Colon (tissue), 2 donors: ENCODE results near the gene ZMYND12.

Source experiments
- FAIRE-seq: peaks from 2 replicates; lab custom pipeline; 2012; peaks lifted over from hg19 to GRCh38; lab: Jason Lieb, UNC
- donor health status: control.
- donor health status: control.

Gene ZMYND12

DNA sequence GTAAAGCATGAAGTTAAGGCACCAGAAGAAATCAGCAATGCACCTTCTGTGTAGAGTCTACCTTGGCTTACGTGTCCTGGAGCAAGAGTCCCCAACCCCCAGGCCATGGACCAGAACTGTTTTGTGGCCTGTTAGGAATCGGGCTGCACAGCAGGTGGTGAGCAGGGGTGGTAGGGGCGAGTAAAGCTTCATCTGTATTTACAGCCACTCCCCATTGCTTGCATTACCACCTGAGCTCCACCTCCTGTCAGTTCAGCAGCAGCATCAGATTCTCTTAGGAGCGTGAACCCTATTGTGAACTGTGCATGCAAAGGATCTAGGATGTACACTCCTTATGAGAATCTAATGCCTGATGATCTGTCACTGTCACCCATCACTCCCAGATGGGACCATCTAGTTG is 21.5 kb downstream of the ZMYND12 start:
- no peak for FAIRE-seq

GRCh38 chr1:42433369-42433768 is 22.5 kb downstream of the ZMYND12 start:
- FAIRE-seq, result no peak

- FAIRE-seq, result no peak
Measured at GRCh38 chr1:42432714-42433113, 23.1 kb downstream of the ZMYND12 start.

- FAIRE-seq, result no peak
Measured at GRCh38 chr1:42431514-42431913, 24.3 kb downstream of the ZMYND12 start.

DNA sequence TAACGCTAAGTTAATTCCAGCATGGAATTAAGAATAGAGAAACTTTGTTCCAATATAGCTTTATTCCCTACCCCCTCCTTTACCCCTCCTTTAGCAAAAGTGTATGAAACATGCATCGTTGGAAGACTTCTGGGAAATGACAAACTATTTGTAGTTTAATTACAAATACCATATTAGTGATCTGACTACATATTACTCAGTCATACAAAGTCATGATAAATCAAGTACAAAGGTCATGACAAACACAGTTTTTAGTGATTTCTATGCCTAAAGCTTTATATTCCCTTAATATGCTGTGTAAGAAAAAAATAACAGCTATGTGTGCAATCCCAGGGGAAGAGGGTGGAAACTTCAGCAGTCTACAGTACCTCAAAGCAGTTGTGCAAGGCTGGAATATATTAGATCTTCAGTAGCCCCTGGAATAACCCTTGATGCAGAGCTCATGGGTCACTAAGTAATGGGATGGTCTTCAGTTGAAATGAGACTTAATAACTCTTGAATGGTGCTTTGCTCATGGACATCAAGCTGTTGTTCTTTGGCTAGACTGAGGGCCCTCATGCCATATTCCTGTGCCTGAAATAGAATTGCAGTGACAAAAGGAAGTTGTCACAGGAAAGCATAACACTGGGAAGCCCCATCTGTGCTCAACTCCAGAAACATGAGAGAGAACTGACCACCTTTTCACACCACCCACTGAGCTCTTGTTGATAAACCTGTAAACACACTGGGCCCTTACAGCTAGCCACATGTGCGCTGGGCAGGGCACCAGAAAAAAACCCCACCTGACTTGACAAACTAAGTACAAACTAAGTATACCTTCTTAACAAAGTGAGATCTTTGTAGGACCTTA is 25.3 kb downstream of the ZMYND12 start:
- no peak for FAIRE-seq

- no peak for FAIRE-seq
Measured at GRCh38 chr1:42429603-42430002, 26.2 kb downstream of the ZMYND12 start.

GRCh38 chr1:42427240-42427639 is 28.6 kb downstream of the ZMYND12 start:
- no peak for FAIRE-seq

- no peak for FAIRE-seq
Measured at GRCh38 chr1:42424201-42424600, 31.6 kb downstream of the ZMYND12 start.

GRCh38 chr1:42423681-42424080 is 32.1 kb downstream of the ZMYND12 start:
- FAIRE-seq, result no peak

DNA sequence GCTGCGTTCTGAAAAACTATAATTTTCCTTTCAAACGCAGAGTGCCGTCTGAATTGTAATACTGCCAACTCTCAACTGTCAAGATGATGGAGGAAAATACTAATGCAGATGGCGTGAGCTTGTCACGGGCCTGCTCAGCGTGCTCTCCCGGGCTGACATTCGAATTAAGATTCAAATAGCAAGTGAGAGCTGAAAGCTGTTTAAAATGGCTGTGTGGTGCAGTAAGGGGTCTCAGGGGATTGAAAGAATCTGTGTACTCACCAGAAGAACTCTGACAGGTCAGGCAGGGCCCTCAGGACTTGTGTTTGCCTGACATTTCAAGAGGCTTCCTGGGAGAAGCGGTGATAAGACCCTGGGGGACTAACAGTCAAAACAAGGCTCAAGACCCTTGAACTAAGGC is 33.1 kb downstream of the ZMYND12 start:
- FAIRE-seq, result no peak

GRCh38 chr1:42420911-42421585 is 34.8 kb downstream of the ZMYND12 start:
- FAIRE-seq, result no peak

DNA sequence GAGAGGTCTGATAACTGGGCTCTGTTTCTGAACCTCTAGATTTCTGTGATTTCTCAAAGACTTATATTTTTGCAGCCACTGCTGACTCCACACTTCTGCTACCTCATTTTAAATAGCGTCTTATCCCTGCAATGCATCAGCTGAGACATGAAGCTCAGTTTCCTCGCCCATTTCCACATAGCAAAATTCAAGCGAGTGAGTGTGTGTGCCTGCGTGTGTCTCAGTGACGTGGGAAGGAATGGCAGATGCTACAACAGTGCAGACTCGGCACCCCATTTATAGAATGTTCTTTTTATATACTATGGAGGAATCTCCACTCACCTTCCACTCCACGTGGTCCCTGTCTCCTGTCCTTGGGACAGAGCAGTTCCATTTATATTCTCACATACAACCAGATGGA is 35.7 kb downstream of the ZMYND12 start:
- no peak for FAIRE-seq

- FAIRE-seq, result no peak
Measured at GRCh38 chr1:42419126-42419821, 36.5 kb downstream of the ZMYND12 start.

DNA sequence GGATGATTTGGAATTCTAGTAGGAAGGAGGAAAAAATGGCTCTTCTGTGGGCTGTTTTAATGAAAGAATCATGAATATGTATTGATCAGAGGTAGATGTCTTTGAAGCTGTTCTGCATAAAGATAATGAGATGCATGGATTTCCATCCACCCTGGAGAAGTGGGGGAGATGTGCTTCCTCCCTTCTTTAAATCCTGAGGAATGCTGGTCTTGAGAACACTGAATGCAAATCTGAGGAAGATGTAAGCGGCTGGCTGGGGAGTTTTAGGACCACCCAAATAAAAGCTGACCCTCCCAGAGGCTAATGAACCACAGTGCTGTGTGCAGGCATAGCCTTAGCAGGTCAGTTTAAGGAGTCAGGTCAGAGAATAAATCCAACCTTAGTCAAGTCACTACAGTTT is 37.3 kb downstream of the ZMYND12 start:
- no peak for FAIRE-seq

GRCh38 chr1:42417166-42417565 is 38.7 kb downstream of the ZMYND12 start:
- no peak for FAIRE-seq

DNA sequence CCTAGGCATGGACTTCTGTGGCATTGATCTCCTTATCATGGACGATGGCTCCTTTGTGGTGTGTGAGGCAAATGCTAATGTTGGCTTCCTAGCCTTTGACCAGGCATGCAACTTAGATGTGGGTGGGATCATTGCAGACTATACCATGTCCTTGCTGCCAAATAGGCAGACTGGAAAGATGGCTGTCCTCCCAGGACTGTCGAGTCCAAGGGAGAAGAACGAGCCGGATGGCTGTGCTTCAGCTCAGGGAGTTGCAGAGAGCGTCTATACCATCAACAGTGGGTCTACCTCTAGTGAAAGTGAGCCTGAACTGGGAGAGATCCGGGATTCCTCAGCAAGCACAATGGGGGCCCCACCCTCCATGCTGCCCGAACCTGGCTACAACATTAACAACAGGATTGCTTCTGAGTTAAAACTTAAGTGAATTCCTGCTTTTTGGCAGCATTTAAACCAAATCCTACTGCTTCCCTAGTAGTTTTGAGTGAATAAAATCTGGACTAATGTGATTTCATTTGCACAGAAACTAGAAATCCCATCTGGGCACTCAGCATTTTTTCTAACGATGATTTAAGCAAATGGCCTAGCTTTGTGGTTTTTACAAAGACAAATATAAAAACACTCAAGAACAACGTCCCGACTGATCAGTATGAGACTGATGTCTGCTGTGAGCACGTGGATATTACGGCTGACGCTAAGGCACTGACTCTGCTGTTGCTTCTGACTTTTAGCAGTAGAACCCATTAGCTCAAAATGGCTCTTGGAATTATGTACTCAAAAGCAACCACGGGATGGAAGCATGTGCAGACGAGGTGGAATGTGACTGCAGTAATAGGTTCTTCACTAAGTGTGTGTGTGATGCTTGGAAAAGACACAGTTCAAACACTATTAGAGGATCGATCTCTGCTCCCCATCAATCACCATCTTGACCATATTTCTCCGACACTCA is 41.0 kb downstream of the ZMYND12 start:
- no peak for FAIRE-seq

DNA sequence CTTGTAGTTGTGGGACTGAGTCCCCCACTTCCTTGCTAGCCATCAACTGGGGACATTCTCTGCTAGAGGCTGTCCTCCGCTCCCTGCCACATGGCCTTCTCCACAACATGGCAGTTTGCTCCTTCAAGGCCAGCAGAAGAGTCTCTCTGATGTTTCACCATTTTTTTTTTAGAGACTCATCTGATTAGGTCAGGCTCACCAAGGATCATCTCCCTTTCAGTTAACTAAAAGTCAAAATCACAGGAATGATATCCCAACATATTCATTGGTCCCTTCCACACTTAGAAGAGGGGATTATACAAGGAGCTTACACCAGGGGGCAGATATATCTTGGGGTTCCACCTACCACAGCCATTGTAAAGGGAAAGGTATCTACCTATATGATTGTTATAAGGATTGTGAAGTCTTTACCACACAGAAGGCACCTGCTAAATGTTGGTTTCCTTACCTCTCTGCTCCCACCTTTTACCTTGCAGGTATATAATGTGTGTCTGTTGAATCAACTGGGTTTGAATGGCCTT is 51.9 kb downstream of the ZMYND12 start:
- no peak for FAIRE-seq

DNA sequence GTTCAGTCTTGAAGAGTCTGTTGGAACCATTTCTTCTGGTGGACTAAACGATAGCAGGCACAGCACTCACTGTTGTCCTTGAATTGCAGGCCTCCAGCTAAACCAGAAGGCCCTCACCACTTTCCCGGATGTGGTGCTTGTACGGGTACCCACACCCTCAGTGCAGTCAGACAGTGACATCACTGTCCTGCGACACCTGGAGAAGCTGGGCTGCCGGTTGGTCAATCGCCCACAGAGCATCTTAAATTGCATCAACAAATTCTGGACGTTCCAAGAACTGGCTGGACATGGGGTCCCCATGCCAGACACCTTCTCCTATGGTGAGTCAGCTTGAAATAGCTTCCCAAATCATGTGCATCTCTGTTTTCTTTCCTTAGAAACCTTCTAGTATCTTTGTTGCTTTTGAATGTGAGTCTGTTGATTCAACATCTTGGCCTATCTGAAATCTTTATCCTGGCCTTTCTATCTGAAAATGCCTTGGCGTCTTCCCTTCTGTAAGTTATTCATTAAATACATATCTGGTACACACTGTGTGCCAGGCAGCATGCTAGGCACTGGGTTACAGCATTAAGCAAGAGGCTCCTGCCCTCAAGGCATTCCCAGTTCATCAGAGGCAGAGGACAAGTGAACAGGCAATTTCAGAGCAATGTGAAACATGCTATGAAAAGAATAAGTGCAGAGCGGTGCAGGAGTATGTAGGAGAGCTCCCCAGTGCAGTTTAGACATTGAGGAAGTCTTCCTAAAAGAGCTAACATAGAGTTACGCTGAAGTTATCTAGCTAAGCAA is 56.3 kb downstream of the ZMYND12 start:
- FAIRE-seq, result no peak

DNA sequence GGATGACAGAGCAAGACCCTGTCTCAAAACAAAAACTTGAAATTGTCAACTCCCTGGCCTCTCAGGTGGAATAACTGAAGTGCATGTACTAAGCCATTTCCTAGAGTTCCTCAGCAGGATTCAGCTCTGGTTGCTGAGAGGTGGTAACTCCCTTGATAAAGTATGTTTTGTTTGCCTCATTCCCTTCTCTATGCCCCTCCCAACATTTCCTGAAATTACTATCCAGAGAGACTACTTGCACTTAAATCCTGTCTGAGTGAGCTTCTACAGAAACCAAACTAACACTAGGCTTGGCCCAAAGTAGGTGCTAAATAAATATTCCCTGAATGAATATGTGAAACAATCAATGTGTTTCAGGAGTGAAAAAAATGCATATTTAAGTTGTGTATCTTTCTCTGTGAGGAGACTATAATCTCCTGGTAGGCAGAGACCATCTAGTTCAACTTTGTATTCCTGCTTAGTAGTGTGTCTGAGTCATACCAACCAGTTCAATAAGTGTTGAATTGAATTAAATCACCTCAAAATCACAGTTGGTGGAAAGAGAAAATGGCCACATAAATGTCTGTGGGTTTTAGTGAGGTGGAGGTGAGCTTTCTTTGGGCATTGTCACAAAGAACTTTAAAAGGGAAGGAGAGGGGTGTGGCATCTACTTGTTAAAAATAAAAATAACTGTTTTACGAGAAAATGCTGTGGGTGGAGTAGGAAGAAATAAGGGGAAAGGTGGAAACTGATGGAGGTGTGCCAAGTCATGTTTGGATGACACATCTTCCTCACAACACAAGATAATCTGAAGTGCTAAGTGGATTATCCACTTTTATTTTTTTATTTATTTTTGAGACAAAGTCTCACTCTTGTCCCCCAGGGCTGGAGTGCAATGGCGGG is 62.6 kb downstream of the ZMYND12 start:
- no peak for FAIRE-seq

DNA sequence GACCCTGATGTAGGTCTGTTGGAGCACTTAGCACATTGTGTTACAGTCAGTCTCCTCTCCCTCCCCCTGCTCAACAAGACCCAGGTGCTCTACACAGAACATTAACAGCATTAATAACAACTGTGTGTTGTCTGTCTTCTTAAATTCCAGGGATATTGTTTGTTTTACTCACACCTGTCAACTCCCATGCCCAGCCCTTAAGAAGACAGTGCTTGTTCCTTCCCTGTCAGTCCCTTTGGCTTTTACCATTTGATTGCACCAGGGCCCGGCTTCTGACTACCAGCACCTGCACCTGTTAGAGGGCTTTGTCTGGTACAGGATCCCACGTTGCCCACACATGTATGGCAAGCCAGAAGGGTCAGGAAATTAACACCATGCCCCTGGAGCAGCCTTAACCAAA is 63.6 kb downstream of the ZMYND12 start:
- no peak for FAIRE-seq
